Kidney (tissue), 14 donors: ENCODE results near the gene TMEM72. TPM values are rescaled to one million over a fixed set of nuclear protein-coding genes. Genes with fewer than 3 reads are reported as not detected.

Experiments used
- DNase-seq, 5 donors: peaks; one replicate each; pipeline ENCODE4 v3.0.0-alpha.2; 2013 to 2020
- FAIRE-seq: peaks from 2 replicates; lab custom pipeline; 2012; peaks lifted over from hg19 to GRCh38; lab: Jason Lieb, UNC
- H3K27ac ChIP-seq, 2 donors: one replicate each; pipeline ENCODE4 v1.7.0; 2013; ENCODE audit warnings: low read depth in 2 of 2, low read length in 2 of 2, inconsistent platforms in 1 of 2
- H3K27me3 ChIP-seq: one replicate; pipeline ENCODE4 v1.7.1; 2013; ENCODE audit warnings: low read length, inconsistent platforms; ENCODE audit not compliant: control insufficient read depth, insufficient read depth
- H3K36me3 ChIP-seq, 3 donors: one replicate each; pipeline versions ENCODE4 v1.7.0 to v1.7.1; 2013; ENCODE audit warnings: low read length in 3 of 3, control low read depth in 1 of 3, inconsistent platforms in 1 of 3; ENCODE audit not compliant: insufficient read depth in 3 of 3, control insufficient read depth in 2 of 3
- H3K4me1 ChIP-seq, 3 donors: one replicate each; pipeline versions ENCODE4 v1.7.0 to v1.7.1; 2013; ENCODE audit warnings: low read length in 3 of 3, inconsistent platforms in 1 of 3, low read depth in 1 of 3; ENCODE audit not compliant: control insufficient read depth in 2 of 3, insufficient read depth in 2 of 3
- H3K4me3 ChIP-seq, 3 donors: one replicate each; pipeline versions ENCODE4 v1.7.0 to v1.8.1; 2013; ENCODE audit warnings: low read length in 3 of 3, control low read depth in 1 of 3, inconsistent platforms in 1 of 3
- H3K9ac ChIP-seq, 3 donors: one replicate each; pipeline versions ENCODE4 v1.7.0 to v1.7.1; 2013; ENCODE audit warnings: low read length in 3 of 3, control low read depth in 1 of 3, inconsistent platforms in 1 of 3
- H3K9me3 ChIP-seq, 3 donors: one replicate each; pipeline versions ENCODE4 v1.7.0 to v1.7.1; 2013; ENCODE audit warnings: low read length in 3 of 3, control low read depth in 1 of 3, inconsistent platforms in 1 of 3; ENCODE audit not compliant: control insufficient read depth in 2 of 3, insufficient read depth in 1 of 3
- CTCF ChIP-seq: IDR thresholded peaks from 3 replicates; pipeline ENCODE4 v1.5.1; 2012; ENCODE audit warnings: mild to moderate bottlenecking, moderate library complexity, borderline replicate concordance; ENCODE audit not compliant: insufficient read depth; ENCODE audit errors: extremely low read depth
- intact Hi-C: fragments of 100-400 bp; cut with DNase I; formaldehyde crosslinking; loops from one replicate; pipeline ENCODE4 v1.11.1; 2022
- polyA plus RNA-seq: library from polyadenylated mRNA; stranded (reverse); fragments of 350-450 nt; fragmentation: Illumina TruSeq; extraction: RNeasy Lipid Tissue Mini Kit (QIAGEN cat#74804); gene quantifications from one replicate; pipeline ENCODE4 v1.2.3, GENCODE V29; 2014; ENCODE audit warnings: low read depth, low replicate concordance; ENCODE audit not compliant: insufficient read depth
- total RNA-seq: library from RNA; stranded (reverse); fragmentation: NEBNext Ultra II Directional; extraction: Animal tissue kit (Norgen Biotek cat#: 25700); gene quantifications from one replicate; pipeline ENCODE4 v1.2.1, GENCODE V29; 2021
- donor health status: control.
- donor health status: control.
- donor health status: control.
- donor health status: control.
- donor health status: control.
- donor health status: DM: yes; HTN: yes; CAD: no.
- donor health status: Normal renal cell carcinoma (clear cell type).

The TMEM72 gene
- total and polyA plus RNA-seq, 2 donors from 2014 or later, result 19.3 to 127 TPM

DNA sequence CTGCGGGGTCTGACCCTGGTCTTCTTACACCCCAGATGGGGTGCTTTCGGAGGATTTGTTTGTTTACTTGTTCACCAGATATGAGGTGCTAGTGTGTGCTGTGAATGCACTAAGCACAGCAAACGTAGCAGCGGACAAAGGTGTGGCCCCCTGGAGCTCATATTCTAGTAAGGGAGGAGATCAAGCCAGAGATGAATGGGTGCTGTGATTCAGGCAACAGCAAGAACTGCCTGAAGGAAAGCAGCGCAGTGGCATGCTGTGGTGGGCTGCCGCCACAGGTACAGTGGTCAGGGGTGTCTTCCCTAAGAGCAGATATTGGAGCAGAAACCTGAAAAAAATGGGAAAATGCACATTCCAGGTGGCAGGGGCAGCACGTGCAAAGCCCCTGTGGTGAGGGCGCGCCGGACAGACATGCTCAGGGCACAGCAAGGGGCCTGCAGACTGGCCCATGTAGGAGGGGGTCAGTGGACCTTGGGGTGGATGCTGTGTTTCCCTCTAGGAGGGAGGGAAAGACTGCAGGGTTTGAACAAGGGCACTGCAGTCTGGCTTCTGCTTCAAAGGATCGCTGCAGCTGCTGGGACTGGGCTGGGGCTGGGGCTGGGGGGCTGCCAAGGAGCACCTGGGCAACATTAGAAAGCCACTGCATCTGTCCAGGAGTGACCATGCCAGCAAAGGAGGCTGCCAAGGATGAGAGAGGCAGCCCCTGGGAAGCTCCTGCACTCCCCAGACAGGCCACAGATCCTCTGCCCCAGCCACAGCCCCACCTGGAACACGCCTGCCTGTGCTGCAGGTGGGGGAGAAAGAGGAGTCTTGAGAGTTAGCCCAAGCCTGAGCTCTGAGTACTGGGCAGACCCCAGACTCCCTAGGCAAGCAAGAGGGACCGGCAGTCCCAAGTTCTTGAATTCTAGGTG is 68.4 kb downstream of the TMEM72 start:
- TF ChIP-seq CTCF, result no peak
- H3K27ac ChIP-seq, result peak overlapping the region; percentile 97 to 98
- DNase-seq (peak in 1 of 5 donors; percentile 57), FAIRE-seq (no peak)
- no peaks in the 10 kb centered on the region for H3K9me3 ChIP-seq
- H3K36me3 ChIP-seq, result peaks cover 0 to 34% (median 4%) of the 10 kb centered on the region in 3 donors
- peak overlapping the region in 1 of 3 donors; percentile 94 for H3K4me3 ChIP-seq
- peak overlapping the region in 2 of 3 donors; percentile 12 to 47 for H3K9ac ChIP-seq
- no peaks in the 10 kb centered on the region for H3K27me3 ChIP-seq
- peaks cover 0 to 51% (median 42%) of the 10 kb centered on the region in 3 donors for H3K4me1 ChIP-seq
- intact Hi-C loops, result no loop called here

- H3K27ac ChIP-seq, result peak overlapping the region in 1 of 2 donors; percentile 79
- peak overlapping the region in 1 of 3 donors; percentile 23 for H3K9ac ChIP-seq
Measured at GRCh38 chr10:44980309-44981171, 69.4 kb downstream of the TMEM72 start.

More at GRCh38 chr10:44980309-44981171, 69.4 kb downstream of the TMEM72 start:
- Histone ChIP-seq H3K27me3 (no peaks in the 10 kb centered on the region), H3K36me3 (peaks cover 0 to 41% (median 9%) of the 10 kb centered on the region in 3 donors), H3K9me3 (no peaks in the 10 kb centered on the region), H3K4me1 (peaks cover 0 to 52% (median 35%) of the 10 kb centered on the region in 3 donors), H3K4me3 (no peak overlapping the region)
- DNase-seq (peak in 2 of 5 donors; percentile 60 to 75), FAIRE-seq (no peak)
- no peak for TF ChIP-seq CTCF
- intact Hi-C loops, result no loop called here
